Liver (tissue), 9 donors: ENCODE results near the gene CDC6. TPM values are rescaled to one million over a fixed set of nuclear protein-coding genes. Genes with fewer than 3 reads are reported as not detected.

Experiments used
- DNase-seq: peaks from one replicate; pipeline ENCODE4 v3.0.0-alpha.2; 2017; ENCODE audit warnings: low spot score
- H3K27ac ChIP-seq, 2 donors: one replicate each; pipeline ENCODE4 v1.7.0; 2013; ENCODE audit warnings: inconsistent platforms in 2 of 2, low read length in 2 of 2, control low read depth in 1 of 2, low read depth in 1 of 2, mild to moderate bottlenecking in 1 of 2
- H3K27me3 ChIP-seq, 4 donors: one replicate each; pipeline versions ENCODE4 v1.6.1 to v1.7.0; 2013; ENCODE audit warnings: low read length in 3 of 4, inconsistent platforms in 1 of 4, mild to moderate bottlenecking in 1 of 4, moderate library complexity in 1 of 4; ENCODE audit not compliant: control insufficient read depth in 4 of 4, insufficient read depth in 4 of 4
- H3K36me3 ChIP-seq, 4 donors: one replicate each; pipeline versions ENCODE4 v1.6.1 to v1.7.0; 2013; ENCODE audit warnings: low read length in 3 of 4, mild to moderate bottlenecking in 3 of 4, low read depth in 1 of 4, moderate library complexity in 1 of 4; ENCODE audit not compliant: control insufficient read depth in 4 of 4, insufficient read depth in 3 of 4
- H3K4me1 ChIP-seq, 4 donors: one replicate each; pipeline versions ENCODE4 v1.6.1 to v1.7.0; 2013; ENCODE audit warnings: low read length in 3 of 4, mild to moderate bottlenecking in 3 of 4, moderate library complexity in 1 of 4; ENCODE audit not compliant: control insufficient read depth in 4 of 4, insufficient read depth in 4 of 4
- H3K4me3 ChIP-seq, 3 donors: one replicate each; pipeline versions ENCODE4 v1.6.1 to v1.7.0; 2013; ENCODE audit warnings: low read length in 3 of 3, control low read depth in 1 of 3, low read depth in 1 of 3, mild to moderate bottlenecking in 1 of 3
- H3K9ac ChIP-seq, 2 donors: one replicate each; pipeline ENCODE4 v1.7.0; 2013; ENCODE audit warnings: low read length in 2 of 2, mild to moderate bottlenecking in 2 of 2, moderate library complexity in 2 of 2, control low read depth in 1 of 2, low read depth in 1 of 2
- H3K9me3 ChIP-seq, 4 donors: one replicate each; pipeline versions ENCODE4 v1.6.1 to v1.7.0; 2013; ENCODE audit warnings: low read length in 3 of 4; ENCODE audit not compliant: control insufficient read depth in 4 of 4
- ATF3 ChIP-seq: IDR thresholded peaks from 2 replicates; pipeline ENCODE4 v1.6.1; 2016; ENCODE audit warnings: antibody characterized with exemption
- CTCF ChIP-seq: fragments of 150-350 bp; IDR thresholded peaks from 2 replicates; pipeline ENCODE4 v1.5.1; 2017; ENCODE audit warnings: improper control_type of control experiment, low read depth, low read length; ENCODE audit not compliant: missing input control
- EGR1 ChIP-seq, 2 donors: IDR thresholded peaks; 2 replicates each; pipeline ENCODE4 v1.6.1; 2016 to 2018; ENCODE audit warnings: antibody characterized with exemption in 2 of 2, low read depth in 2 of 2
- FOXA1 ChIP-seq: IDR thresholded peaks from 2 replicates; pipeline ENCODE4 v1.6.1; 2016; ENCODE audit warnings: antibody characterized with exemption
- FOXA2 ChIP-seq: IDR thresholded peaks from 2 replicates; pipeline ENCODE4 v1.6.1; 2016; ENCODE audit warnings: antibody characterized with exemption
- GABPA ChIP-seq, 2 donors: IDR thresholded peaks in 1 of 2; conservative IDR thresholded peaks in 1 of 2; 2 replicates each; pipeline ENCODE4 v1.6.1; 2016; ENCODE audit warnings: antibody characterized with exemption in 2 of 2, mild to moderate bottlenecking in 1 of 2, moderate library complexity in 1 of 2
- HNF4A ChIP-seq, 2 donors: conservative IDR thresholded peaks; 2 replicates each; pipeline ENCODE4 v1.6.1; 2016; ENCODE audit warnings: antibody characterized with exemption in 2 of 2, mild to moderate bottlenecking in 2 of 2
- HNF4G ChIP-seq: IDR thresholded peaks from 2 replicates; pipeline ENCODE4 v1.6.1; 2016; ENCODE audit warnings: antibody characterized with exemption
- JUND ChIP-seq, 2 donors: IDR thresholded peaks; 2 replicates each; pipeline ENCODE4 v1.6.1; 2016; ENCODE audit warnings: antibody characterized with exemption in 2 of 2
- RAD21 ChIP-seq, 2 donors: IDR thresholded peaks; 2 replicates each; pipeline ENCODE4 v1.6.1; 2016; ENCODE audit warnings: antibody characterized with exemption in 2 of 2, mild to moderate bottlenecking in 2 of 2
- REST ChIP-seq: IDR thresholded peaks from 2 replicates; pipeline ENCODE4 v1.6.1; 2016; ENCODE audit warnings: antibody characterized with exemption, mild to moderate bottlenecking
- RXRA ChIP-seq, 2 donors: IDR thresholded peaks; 2 replicates each; pipeline ENCODE4 v1.6.1; 2017 to 2018; ENCODE audit warnings: antibody characterized with exemption in 2 of 2, mild to moderate bottlenecking in 1 of 2
- SP1 ChIP-seq: IDR thresholded peaks from 2 replicates; pipeline ENCODE4 v1.6.1; 2018; ENCODE audit warnings: antibody characterized with exemption, mild to moderate bottlenecking
- TAF1 ChIP-seq: conservative IDR thresholded peaks from 2 replicates; pipeline ENCODE4 v1.6.1; 2016; ENCODE audit warnings: antibody characterized with exemption, mild to moderate bottlenecking
- YY1 ChIP-seq: IDR thresholded peaks from 2 replicates; pipeline ENCODE4 v1.6.1; 2016; ENCODE audit warnings: antibody characterized with exemption, mild to moderate bottlenecking
- ZBTB33 ChIP-seq: IDR thresholded peaks from 2 replicates; pipeline ENCODE4 v1.6.1; 2016; ENCODE audit warnings: antibody characterized with exemption
- WGBS: extraction: QIAGEN DNeasy Blood & Tissue Kit; methylation state at CpG from one replicate; pipeline ENCODE4 v1.1.7; 2013; 5-methylcytosine and 5-hydroxymethylcytosine counted together
- polyA plus RNA-seq, 2 donors: library from polyadenylated mRNA; stranded (reverse) in 1 of 2; unstranded in 1 of 2; fragments of 200-250 nt in 1 of 2; fragments of >200 nt in 1 of 2; fragmentation: Nextera tagmentation in 1 of 2; extraction: Ambion mirVana in 1 of 2; gene quantifications; one replicate each; pipeline versions ENCODE4 v1.2.1 to v1.2.3, GENCODE V29; 2013 to 2015
- total RNA-seq, 2 donors: library from RNA; depleted of rRNA; stranded (reverse); fragments of >200 nt; gene quantifications; one replicate each; pipeline ENCODE4 v1.2.3, GENCODE V29; 2014
- donor health status: healthy.
- donor health status: healthy.
- donor health status: healthy.
- donor health status: healthy.
- donor health status: healthy.

CDC6 gene
- total and polyA plus RNA-seq, 4 donors = 0.54 to 16.5 (median 2.5) TPM

- DNase-seq = no peak
- Histone ChIP-seq H3K36me3 (no peaks in the 10 kb centered on the region), H3K27me3 (no peaks in the 10 kb centered on the region), H3K9me3 (no peaks in the 10 kb centered on the region), H3K4me3 (no peak overlapping the region), H3K4me1 (peaks cover 12 to 73% (median 44%) of the 10 kb centered on the region in 4 donors), H3K27ac (peak overlapping the region; percentile 97 to 99), H3K9ac (no peak overlapping the region)
- TF ChIP-seq FOXA2 (no peak), HNF4A (conservative IDR thresholded peaks at IDR 0.05) (no peak), RAD21 (IDR thresholded peaks at IDR 0.05) (no peak), REST (no peak), FOXA1 (no peak), ZBTB33 (no peak), GABPA (IDR thresholded peaks at IDR 0.05 in 1 of 2, conservative IDR thresholded peaks at IDR 0.05 in 1 of 2) (no peak), ATF3 (no peak), EGR1 (IDR thresholded peaks at IDR 0.05; ENCODE audit: low read depth in 2 of 2) (no peak), TAF1 (no peak), YY1 (no peak), SP1 (no peak)
- WGBS = 100% methylated on average over 1 of the region's 1 CpG
Observed at GRCh38 chr17:40340327-40340726, 52.6 kb downstream of the CDC6 start.

- H3K9ac ChIP-seq = peak overlapping the region; percentile 45 to 60
- H3K27me3 ChIP-seq = no peaks in the 10 kb centered on the region
- no peaks in the 10 kb centered on the region for H3K36me3 ChIP-seq
- peak overlapping the region; percentile 97 to 99 for H3K27ac ChIP-seq
- DNase-seq = peak; percentile 74
- under 1% methylated on average over 55 of the region's 55 CpGs for WGBS
- peaks cover 11 to 75% (median 46%) of the 10 kb centered on the region in 4 donors for H3K4me1 ChIP-seq
- H3K4me3 ChIP-seq = peak overlapping the region; percentile 77 to 83 (median 82)
- no peaks in the 10 kb centered on the region for H3K9me3 ChIP-seq
- TF ChIP-seq HNF4G (no peak), GABPA (IDR thresholded peaks at IDR 0.05 in 1 of 2, conservative IDR thresholded peaks at IDR 0.05 in 1 of 2) (peak; percentile 74 to 88), FOXA1 (no peak), RAD21 (IDR thresholded peaks at IDR 0.05) (peak; percentile 22 to 64), FOXA2 (no peak), JUND (IDR thresholded peaks at IDR 0.05) (peak in 1 of 2 donors; percentile 11), YY1 (no peak), SP1 (peak; percentile 62), TAF1 (no peak), REST (peak; percentile 70), CTCF (no peak), RXRA (IDR thresholded peaks at IDR 0.05) (peak in 1 of 2 donors; percentile 47), EGR1 (IDR thresholded peaks at IDR 0.05; ENCODE audit: low read depth in 2 of 2) (no peak)
Observed at GRCh38 chr17:40340880-40341807, 53.5 kb downstream of the CDC6 start.
